ENCODE data around the gene DMRTA1.

GRCh38 chr9:22452415-22453010 is 5.9 kb downstream of the DMRTA1 start:
- TF ChIP-seq NRF1 (IDR thresholded peaks at IDR 0.05; ENCODE audit: low read depth, low read length) (no peak), SIN3A (IDR thresholded peaks at IDR 0.05; ENCODE audit: borderline replicate concordance, low read depth, low read length) (no peak), CTCF (IDR thresholded peaks at IDR 0.05) (peak; percentile 86), MAX (IDR thresholded peaks at IDR 0.05; ENCODE audit: low read depth) (no peak), JUND (IDR thresholded peaks at IDR 0.05) (no peak), EP300 (IDR thresholded peaks at IDR 0.05; ENCODE audit: borderline replicate concordance in 1 of 2, low read depth in 1 of 2, low read length in 1 of 2) (no peak)
